Hepatocyte (in vitro differentiated cells): ENCODE measurements around the gene ANKRD40CL.

ENCODE experiments used
- EZH2 ChIP-seq: fragments of 200-600 bp; sonication (generic); IDR thresholded peaks from 2 replicates; pipeline ENCODE4 v1.6.1; 2016; ENCODE audit warnings: antibody characterized with exemption, mild to moderate bottlenecking, borderline replicate concordance
- EZH2phosphoT487 ChIP-seq: fragments of 200-600 bp; sonication (generic); IDR thresholded peaks from one replicate; pipeline ENCODE4 v1.6.1; 2018; ENCODE audit warnings: antibody characterized with exemption, mild to moderate bottlenecking, low read depth, moderate library complexity; ENCODE audit not compliant: unreplicated experiment, severe bottlenecking
- TF ChIP-seq, protein P1 (sequence below): fragments of 200-600 bp; sonication (generic); IDR thresholded peaks from 2 replicates; pipeline ENCODE4 v1.5.1; 2016; ENCODE audit warnings: antibody characterized with exemption, mild to moderate bottlenecking; ENCODE audit not compliant: poor library complexity

GRCh38 chr17:50715471-50715870 lies 51.8 kb downstream of the ANKRD40CL start:
- TF ChIP-seq, protein P1, sequence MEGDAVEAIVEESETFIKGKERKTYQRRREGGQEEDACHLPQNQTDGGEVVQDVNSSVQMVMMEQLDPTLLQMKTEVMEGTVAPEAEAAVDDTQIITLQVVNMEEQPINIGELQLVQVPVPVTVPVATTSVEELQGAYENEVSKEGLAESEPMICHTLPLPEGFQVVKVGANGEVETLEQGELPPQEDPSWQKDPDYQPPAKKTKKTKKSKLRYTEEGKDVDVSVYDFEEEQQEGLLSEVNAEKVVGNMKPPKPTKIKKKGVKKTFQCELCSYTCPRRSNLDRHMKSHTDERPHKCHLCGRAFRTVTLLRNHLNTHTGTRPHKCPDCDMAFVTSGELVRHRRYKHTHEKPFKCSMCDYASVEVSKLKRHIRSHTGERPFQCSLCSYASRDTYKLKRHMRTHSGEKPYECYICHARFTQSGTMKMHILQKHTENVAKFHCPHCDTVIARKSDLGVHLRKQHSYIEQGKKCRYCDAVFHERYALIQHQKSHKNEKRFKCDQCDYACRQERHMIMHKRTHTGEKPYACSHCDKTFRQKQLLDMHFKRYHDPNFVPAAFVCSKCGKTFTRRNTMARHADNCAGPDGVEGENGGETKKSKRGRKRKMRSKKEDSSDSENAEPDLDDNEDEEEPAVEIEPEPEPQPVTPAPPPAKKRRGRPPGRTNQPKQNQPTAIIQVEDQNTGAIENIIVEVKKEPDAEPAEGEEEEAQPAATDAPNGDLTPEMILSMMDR = no peak
- no peak for TF ChIP-seq EZH2
- TF ChIP-seq EZH2phosphoT487 = no peak
